K562 (cell line): ENCODE measurements around the gene RACK1. TPM values are rescaled to one million over a fixed set of nuclear protein-coding genes. Genes with fewer than 3 reads are reported as not detected.
"Not testable (repeated sequence)": the region's sequence is repeated elsewhere in the genome, so short reads cannot be mapped to it uniquely, and the experiment has no call there.

ENCODE experiments used
- ATAC-seq: fragments of 200-7000 bp; cut with Tn5 transposase; 3 replicates; pipeline ENCODE4 v1.9.1; 2020; ENCODE audit warnings: moderate library complexity
- BruUV-seq: library from RNA; stranded (reverse); fragments of 400-500 nt; replicated peaks from 2 replicates; lab custom pipeline; 2021; lab: Mats Ljungman, UMichigan
- CTCF ChIA-PET: fragments of 300-600 bp; formaldehyde crosslinking; extraction: SDS; loops from one replicate; lab custom pipeline; 2021; ENCODE audit warnings: low intra/inter-chr PET ratio; lab: Yijun Ruan, JAX
- POLR2A ChIA-PET: fragments of 300-600, 350-650 bp; sonication (Branson Sonifier 250); formaldehyde crosslinking; extraction: SDS; loops from one replicate; lab custom pipeline; 2021; ENCODE audit warnings: antibody characterized with exemption, inconsistent platforms; lab: Yijun Ruan, JAX
- DNase-seq, 4 experiments: peaks; one replicate each; pipeline versions ENCODE4 v3.0.0 to v3.0.0-alpha.2; 2011 to 2018; ENCODE audit warnings: low spot score in 3 of 4, mixed read lengths in 3 of 4; ENCODE audit errors: extremely low read depth in 1 of 4
- FAIRE-seq: peaks from 2 replicates; lab custom pipeline; 2011; peaks lifted over from hg19 to GRCh38; lab: Jason Lieb, UNC
- H2AFZ ChIP-seq: 2 replicates; pipeline ENCODE4 v1.6.0; 2011; ENCODE audit warnings: low read depth, low read length, control low read depth, inconsistent platforms
- H3K27ac ChIP-seq: fragments of 200-600 bp; 3 replicates; pipeline ENCODE4 v1.8.0; 2011; ENCODE audit warnings: low read depth, mild to moderate bottlenecking, control low read depth, inconsistent platforms, low read length, moderate library complexity, mixed read lengths; ENCODE audit errors: extremely low read depth
- H3K27me3 ChIP-seq, 2 experiments: fragments of 300-600 bp in 1 of 2; 2 replicates in 1 of 2; 3 replicates in 1 of 2; pipeline versions ENCODE4 v1.6.0 to v1.8.0; 2011; ENCODE audit warnings: inconsistent platforms in 2 of 2, low read length in 2 of 2, mild to moderate bottlenecking in 1 of 2, mixed read lengths in 1 of 2, moderate library complexity in 1 of 2; ENCODE audit not compliant: control insufficient read depth in 2 of 2, insufficient read depth in 2 of 2
- H3K36me3 ChIP-seq: fragments of 300-600 bp; 3 replicates; pipeline ENCODE4 v1.8.0; 2011; ENCODE audit warnings: mild to moderate bottlenecking, low read length, inconsistent platforms; ENCODE audit not compliant: control insufficient read depth, insufficient read depth
- H3K4me1 ChIP-seq, 2 experiments: fragments of 200-600 bp in 1 of 2; replicated peaks in 1 of 2; 2 replicates in 1 of 2; 3 replicates in 1 of 2; pipeline versions ENCODE4 v1.5.1 to v1.8.0; 2011; ENCODE audit warnings: inconsistent platforms in 2 of 2, low read length in 2 of 2, mild to moderate bottlenecking in 1 of 2, mixed read lengths in 1 of 2, moderate library complexity in 1 of 2; ENCODE audit not compliant: control insufficient read depth in 2 of 2, insufficient read depth in 2 of 2
- H3K4me2 ChIP-seq: 2 replicates; pipeline ENCODE4 v1.6.1; 2011; ENCODE audit warnings: low read length, control low read depth, inconsistent platforms, mixed read lengths; ENCODE audit not compliant: insufficient read depth
- H3K4me3 ChIP-seq: fragments of 200-600 bp; sonication (generic), shearing (Covaris generic); 2 replicates; pipeline ENCODE4 v1.5.1; 2016; ENCODE audit warnings: control low read depth, inconsistent platforms
- H3K79me2 ChIP-seq: fragments of 200-600 bp; 3 replicates; pipeline ENCODE4 v1.8.0; 2011; ENCODE audit warnings: low read length, inconsistent platforms; ENCODE audit not compliant: control insufficient read depth, insufficient read depth
- H3K9ac ChIP-seq, 2 experiments: 2 replicates each; pipeline versions ENCODE4 v1.6.0 to v1.6.1; 2011; ENCODE audit warnings: low read depth in 2 of 2, low read length in 2 of 2, control low read depth in 1 of 2, inconsistent platforms in 1 of 2, mild to moderate bottlenecking in 1 of 2, mixed read lengths in 1 of 2; ENCODE audit not compliant: insufficient read depth in 1 of 2
- H3K9me1 ChIP-seq: one replicate; pipeline ENCODE4 v1.6.0; 2011; ENCODE audit warnings: inconsistent platforms, mild to moderate bottlenecking, low read length, moderate library complexity; ENCODE audit not compliant: control insufficient read depth, insufficient read depth
- H3K9me3 ChIP-seq: replicated peaks from 2 replicates; pipeline ENCODE4 v1.5.1; 2011; ENCODE audit warnings: low read depth, low read length, inconsistent platforms; ENCODE audit not compliant: control insufficient read depth, insufficient read depth
- H4K20me1 ChIP-seq: replicated peaks from 2 replicates; pipeline ENCODE4 v1.6.1; 2011; ENCODE audit warnings: low read length, inconsistent platforms, mixed read lengths; ENCODE audit not compliant: control insufficient read depth, insufficient read depth
- CEBPB ChIP-seq: fragments of 450-650 bp; IDR thresholded peaks from 2 replicates; pipeline ENCODE4 v1.6.1; 2016; ENCODE audit warnings: missing genetic modification characterization, missing compliant biosample characterization
- CEBPG ChIP-seq, 3 experiments: fragments of 200-800 bp in 1 of 3; sonication (Bioruptor generic) in 1 of 3; sonication (generic) in 1 of 3; formaldehyde crosslinking in 1 of 3; IDR thresholded peaks in 2 of 3; conservative IDR thresholded peaks in 1 of 3; 2 replicates each; pipeline versions ENCODE4 v1.6.1 to v1.8.0; 2016 to 2022; ENCODE audit warnings: missing compliant biosample characterization in 2 of 3, missing genetic modification characterization in 2 of 3, mild to moderate bottlenecking in 1 of 3, missing genetic modification reagents in 1 of 3
- KDM1A ChIP-seq, 2 experiments: fragments of 450-650 bp; IDR thresholded peaks; 2 replicates each; pipeline ENCODE4 v1.6.1; 2016; ENCODE audit warnings: mild to moderate bottlenecking in 2 of 2
- ZBTB33 ChIP-seq: sonication (generic); formaldehyde crosslinking; IDR thresholded peaks from 2 replicates; pipeline ENCODE4 v1.8.1; 2023; ENCODE audit warnings: mild to moderate bottlenecking, missing genetic modification reagents
- WGBS: fragments of 100-300 bp; shearing (Covaris generic); methylation state at CpG from one replicate; pipeline ENCODE4 v1.1.6; 2016; ENCODE audit warnings: low coverage, mixed read lengths; ENCODE audit not compliant: insufficient coverage; ENCODE audit errors: missing lambda C conversion rate; 5-methylcytosine and 5-hydroxymethylcytosine counted together
- in situ Hi-C: fragments of 300-500 bp; cut with MboI; formaldehyde crosslinking; loops from 4 replicates; pipeline ENCODE4 v1.15.0; 2018; ENCODE audit warnings: inconsistent platforms, mixed read lengths
- intact Hi-C: fragments of 100-400 bp; cut with micrococcal nuclease; formaldehyde crosslinking; loops from 2 replicates; pipeline ENCODE4 v1.14.2; 2022
- polyA plus RNA-seq, 8 experiments: library from polyadenylated mRNA; depleted of rRNA in 4 of 8; stranded (reverse) in 5 of 8; unstranded in 3 of 8; fragments of >200 nt; fragmentation: Nextera tagmentation in 2 of 8; fragmentation: Illumina TruSeq in 1 of 8; extraction: Ambion mirVana in 2 of 8; extraction: Trizol in 1 of 8; gene quantifications; 2 replicates each; pipeline versions ENCODE4 v1.2.1 to v1.2.3, GENCODE V29; 2011 to 2014; ENCODE audit warnings: inconsistent platforms in 1 of 8, missing spikeins in 1 of 8
- total RNA-seq, 7 experiments: library from RNA; depleted of rRNA in 6 of 7; stranded (reverse); fragments of >200 nt in 6 of 7; fragmentation: Illumina TruSeq in 2 of 7; extraction: Trizol in 2 of 7; gene quantifications; 2 replicates each; pipeline versions ENCODE4 v1.2.1 to v1.2.3, GENCODE V29; 2011 to 2021; ENCODE audit warnings: low replicate concordance in 1 of 7

RACK1 gene
- total and polyA plus RNA-seq, 9 of the 15 experiments (the other 6 are each of a cell fraction or from before 2014, with no cell fraction given), result 2,303 to 5,311 (median 3,833) TPM

- H3K4me3 ChIP-seq, FAIRE-seq, ATAC-seq, H3K27ac ChIP-seq, H3K79me2 ChIP-seq, DNase-seq, in situ Hi-C loops, H3K9me3 ChIP-seq, H4K20me1 ChIP-seq, intact Hi-C loops, H2AFZ ChIP-seq, H3K9me1 ChIP-seq, H3K36me3 ChIP-seq, H3K27me3 ChIP-seq, BruUV-seq, CTCF ChIA-PET, H3K9ac ChIP-seq, H3K4me2 ChIP-seq: not testable (repeated sequence)
- peaks cover 13 to 23% of the 10 kb centered on the region in 2 experiments; a peak in 4 of 5 replicates for H3K4me1 ChIP-seq
- POLR2A ChIA-PET, result interaction anchor here (1.1 to 1.5 kb wide), 2 partner anchors 10 to 26 kb away, joined by 4 read pairs; no protein-coding TSS in a partner anchor
- 47% methylated on average over 11 of the region's 11 CpGs for WGBS
- TF ChIP-seq KDM1A (IDR thresholded peaks at IDR 0.05), result peak; percentile 12 to 13; a peak in 2 of 4 replicates
Observed at GRCh38 chr5:181210148-181210547, 33.6 kb downstream of the RACK1 start.

GRCh38 chr5:181209006-181209405 lies 34.7 kb downstream of the RACK1 start:
- H3K27ac ChIP-seq, H3K4me2 ChIP-seq, in situ Hi-C loops, DNase-seq, H3K9me3 ChIP-seq, H3K27me3 ChIP-seq, H3K79me2 ChIP-seq, BruUV-seq, H3K9me1 ChIP-seq, H3K9ac ChIP-seq, ATAC-seq, H3K4me3 ChIP-seq, intact Hi-C loops, CTCF ChIA-PET, H3K36me3 ChIP-seq, FAIRE-seq, H2AFZ ChIP-seq, H4K20me1 ChIP-seq: not testable (repeated sequence)
- TF ChIP-seq CEBPB (tag), result peak; percentile 40
- 0 out of 2 replicates have a peak, but pooled peaks have one; percentile 27 for TF ChIP-seq ZBTB33 (CRISPR knock-in tag)
- 0 out of 2 replicates have a peak, but pooled peaks have one; percentile 21 for TF ChIP-seq CEBPG (CRISPR knock-in tag; IDR thresholded peaks at IDR 0.05)
- TF ChIP-seq CEBPG (tag; conservative IDR thresholded peaks at IDR 0.05 in 1 of 2, IDR thresholded peaks at IDR 0.05 in 1 of 2), result 0 out of 4 replicates have a peak, but pooled peaks of 1 of the 2 experiments have one; percentile 26
- POLR2A ChIA-PET, result interaction anchor here (0.7 to 1.8 kb wide), 2 partner anchors 25 to 712 kb away, joined by 3 to 5 read pairs; no protein-coding TSS in a partner anchor
- WGBS, result 80% methylated on average over 14 of the region's 24 CpGs
- peaks cover 24 to 25% of the 10 kb centered on the region in 2 experiments; a peak in 4 of 5 replicates for H3K4me1 ChIP-seq
